Uterus (tissue), 2 donors: Measurements from ENCODE around the gene SLC15A5.

ENCODE experiments used
- CTCF ChIP-seq, 4 experiments: fragments of 200-600 bp in 2 of 4; fragments of 450-650 bp in 2 of 4; sonication (generic) in 2 of 4; IDR thresholded peaks; one replicate each; pipeline ENCODE4 v1.5.1; 2016 to 2019; ENCODE audit warnings: antibody characterized with exemption in 4 of 4, mild to moderate bottlenecking in 2 of 4, moderate library complexity in 1 of 4
- POLR2A ChIP-seq, 2 donors: fragments of 450-650 bp; IDR thresholded peaks; one replicate each; pipeline ENCODE4 v1.6.1; 2016; ENCODE audit warnings: antibody characterized with exemption in 2 of 2, mild to moderate bottlenecking in 1 of 2, moderate library complexity in 1 of 2

- TF ChIP-seq CTCF (IDR thresholded peaks at IDR 0.05) = no peak
- no peak for TF ChIP-seq POLR2A (IDR thresholded peaks at IDR 0.05)
Measured at GRCh38 chr12:16198884-16199283, 78.6 kb downstream of the SLC15A5 start.
